GM12864 (cell line): ENCODE data around the gene DLK1.

Experiments
- DNase-seq: peaks from one replicate; pipeline ENCODE4 v3.0.0-alpha.2; 2011; ENCODE audit warnings: low read depth
- H3K4me3 ChIP-seq: 2 replicates; pipeline ENCODE4 v1.5.1; 2011; ENCODE audit warnings: mild to moderate bottlenecking, low read depth, low read length, control low read depth
- TF ChIP-seq, protein P1 (sequence below): IDR thresholded peaks from 2 replicates; pipeline ENCODE4 v1.5.1; 2011; ENCODE audit warnings: low read depth, mild to moderate bottlenecking, moderate library complexity, low read length, control low read depth, inconsistent platforms; ENCODE audit errors: missing control alignments

DLK1 gene

DNA sequence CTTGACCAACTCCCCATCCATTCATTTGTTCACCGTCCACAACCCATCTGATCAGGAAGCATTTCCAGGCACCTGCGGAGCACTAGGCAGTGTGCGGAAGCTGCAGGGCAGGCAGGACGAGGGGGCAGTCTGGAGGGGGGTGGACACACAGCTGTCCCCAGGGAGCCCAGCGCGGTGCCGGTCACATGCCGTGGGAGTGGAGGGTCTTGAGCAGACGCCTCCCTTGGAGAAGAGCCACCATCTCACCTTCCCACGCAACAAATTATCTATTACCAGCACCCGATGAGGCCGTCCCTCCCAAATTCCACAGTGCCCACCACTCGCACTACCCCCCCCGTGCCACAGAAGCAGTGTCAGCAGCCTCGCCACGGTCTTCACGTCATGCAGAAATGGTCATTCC lies 10.8 kb downstream of the DLK1 start:
- H3K4me3 ChIP-seq = no peak overlapping the region
- TF ChIP-seq, protein P1, sequence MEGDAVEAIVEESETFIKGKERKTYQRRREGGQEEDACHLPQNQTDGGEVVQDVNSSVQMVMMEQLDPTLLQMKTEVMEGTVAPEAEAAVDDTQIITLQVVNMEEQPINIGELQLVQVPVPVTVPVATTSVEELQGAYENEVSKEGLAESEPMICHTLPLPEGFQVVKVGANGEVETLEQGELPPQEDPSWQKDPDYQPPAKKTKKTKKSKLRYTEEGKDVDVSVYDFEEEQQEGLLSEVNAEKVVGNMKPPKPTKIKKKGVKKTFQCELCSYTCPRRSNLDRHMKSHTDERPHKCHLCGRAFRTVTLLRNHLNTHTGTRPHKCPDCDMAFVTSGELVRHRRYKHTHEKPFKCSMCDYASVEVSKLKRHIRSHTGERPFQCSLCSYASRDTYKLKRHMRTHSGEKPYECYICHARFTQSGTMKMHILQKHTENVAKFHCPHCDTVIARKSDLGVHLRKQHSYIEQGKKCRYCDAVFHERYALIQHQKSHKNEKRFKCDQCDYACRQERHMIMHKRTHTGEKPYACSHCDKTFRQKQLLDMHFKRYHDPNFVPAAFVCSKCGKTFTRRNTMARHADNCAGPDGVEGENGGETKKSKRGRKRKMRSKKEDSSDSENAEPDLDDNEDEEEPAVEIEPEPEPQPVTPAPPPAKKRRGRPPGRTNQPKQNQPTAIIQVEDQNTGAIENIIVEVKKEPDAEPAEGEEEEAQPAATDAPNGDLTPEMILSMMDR = no peak
- no peak for DNase-seq

DNA sequence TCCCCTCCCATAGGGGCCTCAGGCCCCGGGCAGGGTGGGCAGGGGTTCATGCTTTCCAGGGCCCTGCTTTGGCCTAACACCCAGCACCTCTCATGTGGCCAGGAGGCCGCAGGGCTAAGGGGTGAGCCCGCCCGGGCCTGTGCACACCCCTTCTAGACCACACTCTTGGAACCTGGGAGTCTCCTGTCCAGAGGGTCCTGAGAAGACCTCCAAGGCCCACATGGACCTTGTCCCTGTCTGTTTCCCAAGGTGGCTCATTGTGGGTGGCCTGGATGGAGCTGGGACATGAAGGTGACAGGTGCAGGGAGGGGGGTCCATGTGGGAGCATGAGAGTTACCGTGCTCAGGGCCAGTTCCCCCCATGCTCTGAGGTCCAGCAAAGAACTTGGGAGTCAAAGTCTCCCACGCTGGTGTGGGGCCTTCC lies 11.6 kb downstream of the DLK1 start:
- H3K4me3 ChIP-seq = no peak overlapping the region
- DNase-seq = no peak
- TF ChIP-seq, protein P1 = no peak

GRCh38 chr14:100738704-100739131 lies 12.0 kb downstream of the DLK1 start:
- no peak overlapping the region for H3K4me3 ChIP-seq
- TF ChIP-seq, protein P1 = no peak
- no peak for DNase-seq

DNA sequence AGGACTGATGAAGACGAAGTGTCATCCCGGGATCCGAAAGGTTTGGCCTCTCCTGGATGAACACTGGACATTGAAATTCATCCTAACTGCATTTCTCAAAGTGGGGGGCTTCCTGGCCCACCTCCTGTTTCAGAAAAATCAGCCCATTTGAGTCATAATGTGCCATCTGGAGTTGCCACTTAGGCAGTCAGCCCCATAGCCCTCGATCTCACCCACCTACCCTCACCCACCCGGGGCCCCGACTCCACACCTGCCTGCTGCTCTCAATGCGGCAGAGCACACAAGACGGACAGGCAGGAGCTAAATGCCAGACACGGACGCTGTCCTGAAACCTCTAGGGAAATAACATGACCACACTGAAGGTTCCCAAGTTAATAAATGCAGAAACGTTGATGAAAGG lies 12.6 kb downstream of the DLK1 start:
- TF ChIP-seq, protein P1 = no peak
- no peak for DNase-seq
- no peak overlapping the region for H3K4me3 ChIP-seq

DNA sequence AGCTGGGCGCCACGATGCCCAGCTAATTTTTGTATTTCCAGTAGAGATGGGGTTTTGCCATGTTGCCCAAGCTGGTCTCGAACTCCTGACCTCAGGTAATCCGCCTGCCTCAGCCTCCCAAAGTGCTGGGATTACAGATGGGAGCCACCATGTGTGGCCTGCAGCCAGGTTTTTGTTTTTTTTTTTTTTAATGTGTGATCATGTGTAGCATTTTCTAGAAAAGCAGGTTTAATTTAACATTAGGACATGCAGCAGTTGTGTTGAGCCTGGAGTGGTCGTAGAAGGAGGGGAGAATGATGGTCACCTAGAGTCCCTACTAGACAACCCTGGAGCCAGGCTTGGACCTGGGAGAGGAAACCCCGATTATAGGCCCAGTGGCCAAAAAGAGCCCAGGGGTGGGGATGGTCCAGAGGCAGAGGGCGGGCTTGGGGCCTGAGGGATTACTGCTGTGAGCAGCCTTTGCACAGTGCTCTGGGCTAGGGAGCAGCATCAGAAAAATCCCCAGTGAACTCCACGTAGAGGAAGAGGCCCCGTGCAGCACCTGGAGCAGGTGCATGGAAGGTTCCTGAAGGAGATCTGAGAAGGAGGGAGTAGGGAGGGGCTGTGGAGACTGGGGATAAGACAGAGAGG lies 13.6 kb downstream of the DLK1 start:
- no peak overlapping the region for H3K4me3 ChIP-seq
- TF ChIP-seq, protein P1 = no peak
- no peak for DNase-seq

- TF ChIP-seq, protein P1 = no peak
- no peak overlapping the region for H3K4me3 ChIP-seq
- no peak for DNase-seq
These were observed 14.2 kb downstream of the DLK1 start for GRCh38 chr14:100740929-100741328.

- H3K4me3 ChIP-seq = no peak overlapping the region
- TF ChIP-seq, protein P1 = no peak
- DNase-seq = no peak
These were observed 15.3 kb downstream of the DLK1 start for GRCh38 chr14:100741966-100742365.
